Measurements from ENCODE around the gene ST6GALNAC2.

The ST6GALNAC2 gene

DNA sequence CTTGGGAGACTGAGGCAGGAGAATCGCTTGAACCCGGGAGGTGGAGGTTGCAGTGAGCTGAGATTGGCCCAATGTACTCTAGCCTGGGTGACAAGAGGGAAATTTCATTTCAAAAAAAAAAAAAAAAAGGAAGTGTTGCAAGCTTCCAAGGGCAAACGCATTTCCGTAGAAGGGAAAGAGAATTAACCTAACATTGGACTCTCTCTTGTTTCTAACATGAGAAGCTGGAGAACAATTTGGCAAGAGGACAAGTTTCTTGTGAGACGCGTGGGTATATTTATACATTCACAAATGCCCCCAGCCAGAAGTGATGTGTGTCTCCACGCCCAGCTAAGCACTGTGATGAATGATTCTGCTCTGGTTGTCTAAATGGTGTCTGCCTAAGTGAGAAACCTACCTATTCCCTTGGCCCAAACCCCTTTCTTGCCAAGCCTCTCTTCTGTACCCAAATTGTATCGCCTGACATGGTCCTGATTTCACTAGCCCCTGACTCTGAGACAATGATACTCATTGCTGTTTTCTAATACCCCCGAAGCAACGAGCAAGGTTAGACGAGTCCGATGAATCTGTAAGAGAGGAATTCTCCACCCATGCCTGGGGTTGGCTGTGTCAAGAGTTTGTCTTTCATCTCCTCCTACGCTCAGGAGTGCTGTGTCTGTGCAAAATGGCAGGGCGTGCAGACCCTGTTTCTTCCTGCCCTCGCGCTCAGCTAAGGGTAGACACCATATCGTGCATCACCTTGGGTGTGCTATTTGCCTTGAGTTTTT is 14.2 kb upstream of the ST6GALNAC2 start:
- no peak for DNase-seq

DNA sequence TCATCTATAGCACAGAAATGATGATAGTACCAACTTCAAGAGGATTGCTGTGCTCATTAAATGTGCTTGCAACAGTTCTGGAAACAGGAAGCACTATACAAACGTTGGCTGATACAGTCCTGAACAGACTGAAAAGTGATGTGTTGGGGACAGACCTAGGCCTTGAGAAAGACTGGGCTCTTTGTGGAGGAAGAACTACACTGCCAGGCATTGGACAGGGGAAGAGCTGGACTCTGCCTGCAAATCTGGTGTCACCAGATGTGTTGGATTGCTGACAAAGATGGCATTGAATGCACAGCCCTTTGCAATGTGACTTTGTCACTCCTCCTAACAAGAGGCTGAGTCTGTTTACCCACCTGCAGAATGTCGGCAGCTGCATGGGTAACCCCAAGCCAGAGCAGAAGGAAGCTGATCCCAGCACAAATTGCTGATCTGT is 12.4 kb upstream of the ST6GALNAC2 start:
- DNase-seq = no peak

DNA sequence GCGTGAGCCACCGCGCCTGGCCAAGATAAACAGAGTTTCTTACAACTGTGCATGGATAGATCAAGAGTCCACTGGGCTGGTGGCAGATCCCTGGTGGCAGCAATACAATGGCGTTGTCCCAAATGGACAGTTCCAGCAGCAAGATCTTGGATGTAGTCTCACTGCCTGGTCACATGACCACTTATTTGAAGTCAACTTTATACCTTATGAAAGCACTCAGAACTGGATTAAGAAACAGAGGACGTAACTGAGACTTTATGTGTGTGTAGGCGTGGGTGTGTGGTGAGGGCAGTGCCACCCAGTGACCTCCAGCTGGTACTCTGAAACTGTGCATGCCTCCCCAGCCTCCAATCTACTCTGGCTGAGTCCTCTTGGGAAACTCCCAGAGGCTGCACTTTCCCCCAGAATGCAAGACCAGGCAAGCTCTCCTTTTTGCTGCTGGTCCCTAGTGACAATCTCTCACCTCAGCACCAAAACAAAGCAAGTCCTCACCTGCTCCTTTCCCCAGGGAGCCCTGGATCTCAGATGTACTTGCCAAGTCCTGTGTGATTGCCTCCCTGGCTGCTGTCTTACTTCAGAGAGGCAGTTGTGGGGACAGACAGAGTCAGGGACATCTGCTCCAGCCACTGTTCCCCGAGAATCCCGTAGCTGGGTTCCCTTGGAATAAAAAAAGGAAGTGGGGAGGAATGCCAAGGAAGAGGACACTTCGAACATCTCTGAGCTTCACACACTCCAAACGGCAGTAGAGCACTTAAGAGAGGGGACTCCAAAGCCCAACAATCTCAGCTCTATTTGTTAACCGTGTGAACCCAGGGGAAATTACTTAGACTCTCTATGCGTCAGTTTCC is 11.7 kb upstream of the ST6GALNAC2 start:
- DNase-seq = no peak

DNA sequence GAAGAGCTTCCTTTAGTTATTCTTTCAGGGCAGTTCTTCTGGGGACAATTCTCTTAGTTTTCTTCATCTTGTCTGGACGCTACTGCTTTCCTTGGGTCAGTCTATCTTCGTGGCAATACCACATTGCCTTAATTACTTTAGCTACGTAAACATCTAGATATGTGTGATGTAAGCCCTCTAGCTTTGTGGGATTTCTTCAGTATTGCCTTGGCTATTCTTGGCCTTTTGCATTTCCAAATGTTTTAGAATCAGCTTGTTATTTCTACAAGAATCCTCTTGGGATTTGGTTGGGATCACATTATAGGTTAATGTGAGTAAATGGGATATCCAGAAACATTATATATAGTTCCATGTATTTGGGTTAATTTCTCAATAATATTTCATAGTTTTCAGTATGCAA is 9.0 kb upstream of the ST6GALNAC2 start:
- no peak for DNase-seq

DNA sequence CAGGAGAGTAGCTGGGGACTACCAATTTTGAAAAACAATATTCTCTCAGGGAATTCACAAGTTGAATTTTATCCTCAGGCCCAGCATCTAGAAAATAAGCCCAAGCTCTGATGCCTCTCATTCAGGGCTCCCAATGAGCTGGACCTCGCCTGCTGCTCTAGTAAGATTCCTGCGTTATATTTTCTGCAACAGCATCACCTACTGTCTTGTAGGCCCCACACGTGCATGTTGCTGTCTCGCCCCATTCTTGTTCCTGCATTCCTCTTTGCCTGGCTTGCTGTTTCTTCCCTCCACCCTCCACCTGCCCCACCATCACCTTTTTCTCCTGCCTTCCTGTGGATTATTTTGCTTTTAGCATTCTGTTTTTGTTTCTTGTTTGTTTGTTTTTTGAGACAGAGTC is 8.3 kb upstream of the ST6GALNAC2 start:
- DNase-seq = no peak

DNA sequence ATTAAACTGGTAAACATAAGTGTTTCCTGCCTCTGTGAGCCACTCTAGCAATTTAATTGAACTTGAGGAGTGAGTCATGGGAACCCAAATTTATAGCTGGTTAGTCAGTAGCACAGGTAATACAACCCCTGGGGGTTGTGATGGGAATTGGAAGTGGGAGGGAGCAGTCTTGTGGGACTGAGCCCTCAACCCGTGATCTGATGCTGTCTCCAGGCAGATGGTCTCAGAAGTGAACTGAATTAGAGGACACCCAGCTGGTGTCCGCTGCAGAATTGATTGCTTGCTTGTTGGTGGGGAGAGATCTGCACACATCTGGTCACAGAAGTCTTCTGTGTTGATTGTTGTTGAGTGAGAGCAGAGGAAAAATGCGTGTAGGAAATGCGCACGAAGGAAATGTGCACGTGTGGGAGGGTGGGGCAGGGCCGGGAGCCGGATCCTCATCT is 7.7 kb upstream of the ST6GALNAC2 start:
- DNase-seq = no peak

DNA sequence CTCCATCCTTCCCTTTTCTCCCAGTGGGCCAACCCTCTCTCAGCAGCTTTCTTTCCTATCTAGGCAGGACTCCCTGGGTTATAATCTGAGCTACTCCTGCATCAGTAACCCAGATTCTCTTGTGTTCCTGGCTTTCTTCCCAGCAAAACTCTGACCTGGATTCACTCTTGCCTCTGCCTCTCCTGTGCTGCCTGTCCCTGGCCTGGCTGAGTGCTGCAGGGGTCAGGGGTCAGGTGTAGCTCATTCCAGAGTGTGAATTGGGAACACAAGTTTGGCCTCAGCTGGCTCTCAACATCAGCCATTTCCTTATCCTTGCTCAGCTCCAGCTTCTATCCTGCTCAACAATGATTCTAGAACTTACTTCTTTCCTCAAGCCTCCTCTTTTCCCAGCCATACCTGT is 2.5 kb upstream of the ST6GALNAC2 start:
- DNase-seq = no peak

DNA sequence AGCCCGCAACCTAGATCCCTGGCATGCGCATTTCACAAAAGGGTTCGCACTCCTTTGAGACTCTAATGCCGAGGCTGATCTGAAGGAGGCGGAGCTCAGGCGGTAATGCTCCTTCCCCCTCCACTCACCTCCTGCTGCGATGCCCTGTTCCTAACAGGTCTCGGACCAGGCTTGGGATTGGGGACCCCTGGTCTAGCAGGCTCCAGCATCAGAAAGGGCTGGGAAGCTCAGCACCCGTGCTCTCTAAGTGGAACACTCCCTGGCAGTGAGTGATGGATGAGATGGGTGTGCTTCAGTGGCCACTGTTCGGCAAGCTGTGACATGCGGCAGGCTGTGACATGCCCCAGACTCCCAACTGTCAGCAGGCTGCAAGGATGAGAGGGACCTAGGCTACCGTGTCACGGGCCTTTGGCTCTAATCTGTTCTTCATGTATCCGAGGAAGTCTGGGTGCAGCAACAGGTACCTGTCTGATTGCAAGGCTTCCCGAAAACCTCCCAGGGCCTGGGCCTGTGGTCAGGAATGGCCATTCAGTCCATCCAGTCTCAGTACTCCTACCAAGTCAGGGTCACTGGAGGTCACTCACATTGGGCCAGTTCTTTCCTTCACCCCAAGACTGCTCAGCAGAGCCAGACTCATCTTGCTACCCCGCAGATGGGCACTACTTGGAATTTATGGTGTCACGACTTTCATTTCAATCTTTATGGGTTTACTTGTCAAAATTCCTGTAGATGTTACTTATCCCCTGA is 1.3 kb upstream of the ST6GALNAC2 start:
- DNase-seq = no peak

DNA sequence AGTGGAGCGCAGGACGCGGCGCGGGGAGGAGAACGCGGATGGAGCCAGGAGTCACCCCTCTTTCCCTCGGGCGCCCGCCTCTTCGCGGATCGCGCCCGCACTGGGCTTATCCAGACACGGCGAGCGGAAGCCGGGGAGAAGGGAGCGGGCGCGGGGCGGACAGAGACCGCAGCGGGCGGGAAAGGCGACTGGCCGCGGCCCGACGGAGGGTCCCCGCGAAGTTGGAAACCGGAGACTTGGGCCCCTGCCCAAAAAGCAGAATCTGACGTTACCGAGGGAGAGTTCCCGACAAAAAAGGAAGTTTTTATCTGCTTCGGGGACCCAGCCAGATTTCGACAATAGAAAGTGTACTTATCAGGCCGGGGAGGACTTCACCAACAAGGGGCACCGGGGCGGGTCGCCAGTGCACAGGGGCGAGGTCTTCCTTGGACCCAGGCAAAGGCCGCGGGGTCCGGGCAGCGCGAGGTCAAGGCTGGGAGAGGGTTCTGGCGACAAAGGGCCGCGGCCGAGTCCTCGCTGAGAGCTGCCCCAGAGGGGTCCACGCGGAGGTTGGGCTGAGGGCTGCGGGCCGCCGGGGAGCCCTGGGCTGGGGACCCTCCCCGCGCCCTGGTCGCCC is 519 bp downstream of the ST6GALNAC2 start:
- no peak for DNase-seq

DNA sequence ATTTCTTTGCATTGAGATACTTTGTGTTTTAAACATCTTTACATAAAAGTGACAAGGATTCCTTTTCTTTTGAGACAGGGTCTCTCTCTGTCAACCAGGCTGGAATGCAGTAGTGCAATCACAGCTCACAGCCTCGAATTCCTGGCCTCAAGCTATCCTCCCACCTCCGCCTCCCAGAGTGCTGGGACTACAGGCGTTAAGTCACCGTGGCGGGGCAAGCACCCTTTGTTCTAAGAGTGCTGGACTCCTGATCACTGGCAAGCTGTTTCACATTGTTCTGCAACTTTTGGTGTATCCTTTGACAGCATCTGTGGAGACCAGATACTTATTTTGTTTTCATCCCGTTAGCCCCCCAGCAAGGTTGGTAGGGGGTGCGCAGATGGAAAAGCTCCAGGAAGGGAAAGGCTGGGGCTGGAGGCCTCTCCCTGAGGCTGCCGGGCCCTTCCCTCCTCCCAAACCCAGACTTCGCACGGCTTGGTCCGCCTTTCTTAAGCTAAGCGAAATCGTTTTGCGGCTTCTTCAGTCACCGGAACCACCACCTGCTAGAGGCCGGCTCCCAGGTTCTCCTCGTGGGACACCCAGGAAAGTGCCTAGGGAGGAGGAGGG is 1.1 kb downstream of the ST6GALNAC2 start:
- no peak for DNase-seq

DNA sequence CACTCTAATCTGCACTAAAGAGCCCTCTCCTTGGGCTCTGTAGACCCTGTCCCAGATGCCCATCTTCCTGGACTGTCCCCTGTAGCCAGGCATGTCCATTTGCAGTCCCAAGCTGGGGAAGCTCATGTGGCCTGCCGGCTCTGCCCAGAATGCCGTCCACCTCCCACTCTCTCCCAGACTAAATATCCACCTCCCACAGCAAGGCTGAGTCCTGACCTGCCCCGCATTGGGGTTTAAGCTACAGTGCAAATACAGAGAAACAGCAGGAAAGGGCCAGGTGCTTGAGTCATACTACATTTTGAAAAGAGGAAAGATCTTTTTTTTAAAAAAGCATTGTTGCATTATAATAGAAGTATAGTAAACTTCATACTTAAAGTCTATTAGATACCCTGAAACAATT is 3.0 kb downstream of the ST6GALNAC2 start:
- DNase-seq = no peak

DNA sequence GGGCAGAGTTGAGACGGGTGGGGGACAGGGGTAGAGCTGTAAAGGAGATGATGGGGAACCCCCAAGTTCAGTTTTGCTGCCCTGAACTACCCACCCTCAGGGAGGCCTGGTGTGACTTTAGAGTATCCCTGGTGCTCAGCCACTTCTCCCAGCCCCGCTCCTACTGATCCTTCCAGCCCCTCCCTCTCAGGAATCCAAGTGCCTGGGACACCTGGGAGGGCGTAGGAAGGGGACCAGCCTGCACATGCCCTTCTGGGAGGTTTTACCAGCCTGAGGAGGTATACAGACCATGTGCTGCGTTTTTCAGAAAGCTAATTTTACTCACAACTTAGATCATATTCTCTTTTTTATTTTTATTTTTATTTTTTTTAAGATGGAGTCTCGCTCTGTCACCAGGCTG is 4.1 kb downstream of the ST6GALNAC2 start:
- no peak for DNase-seq

DNA sequence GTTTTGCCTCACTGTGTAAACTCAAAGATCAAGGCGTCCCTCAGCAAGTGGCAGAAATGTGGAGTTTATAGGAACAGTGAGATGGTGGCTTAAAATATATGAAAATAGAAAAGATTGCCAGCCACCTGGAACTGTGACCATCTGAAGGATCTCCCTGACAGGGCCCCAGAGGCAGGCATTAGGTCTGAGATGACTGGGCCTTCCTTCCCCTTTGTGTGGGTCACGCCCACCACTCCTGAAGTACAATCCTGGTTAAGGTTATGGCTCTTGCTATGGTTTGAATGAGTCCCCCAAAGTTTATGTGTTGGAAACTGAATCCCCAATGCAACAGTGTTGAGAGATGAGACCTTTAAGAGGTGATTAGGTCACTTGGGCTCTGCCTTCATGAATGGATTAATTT is 6.4 kb downstream of the ST6GALNAC2 start:
- DNase-seq = no peak

DNA sequence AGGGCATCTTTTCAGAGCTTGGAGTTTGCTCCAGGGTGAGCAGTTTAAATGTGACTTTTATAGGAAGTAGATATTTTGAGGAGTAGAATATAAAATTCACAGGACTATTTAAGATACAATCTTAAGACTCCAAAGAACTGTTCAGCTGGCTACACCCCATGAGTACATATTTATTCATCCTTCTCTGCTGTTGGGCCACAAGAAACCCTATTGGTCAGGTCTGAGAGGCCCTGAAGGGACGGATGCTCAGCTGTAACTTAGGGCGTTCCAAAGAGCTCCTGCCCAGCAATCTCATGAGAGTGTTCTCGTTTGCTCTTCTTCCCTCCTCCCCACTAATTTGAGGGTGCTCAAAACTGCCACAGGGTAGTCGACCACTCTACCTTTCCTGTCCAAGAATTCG is 7.3 kb downstream of the ST6GALNAC2 start:
- no peak for DNase-seq

DNA sequence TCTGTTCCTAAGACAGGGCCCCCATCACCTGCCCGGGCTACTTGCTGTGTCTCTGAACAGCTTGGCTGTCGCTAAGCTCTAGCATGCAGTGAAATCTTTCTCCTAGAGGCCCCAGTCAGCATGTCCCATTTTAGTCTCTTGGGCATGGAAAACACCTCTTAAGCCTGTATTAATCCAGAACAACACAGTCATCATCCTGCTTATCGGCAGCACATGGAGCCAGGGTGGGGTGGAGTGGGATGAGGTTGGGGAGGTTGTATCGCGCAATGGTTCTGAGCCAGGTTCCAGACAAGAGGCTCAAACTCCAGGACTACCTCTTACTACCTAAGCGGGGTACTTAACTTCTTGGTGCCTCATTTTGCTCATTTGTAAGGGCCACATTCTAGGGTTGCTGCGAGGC is 7.8 kb downstream of the ST6GALNAC2 start:
- DNase-seq = no peak

DNA sequence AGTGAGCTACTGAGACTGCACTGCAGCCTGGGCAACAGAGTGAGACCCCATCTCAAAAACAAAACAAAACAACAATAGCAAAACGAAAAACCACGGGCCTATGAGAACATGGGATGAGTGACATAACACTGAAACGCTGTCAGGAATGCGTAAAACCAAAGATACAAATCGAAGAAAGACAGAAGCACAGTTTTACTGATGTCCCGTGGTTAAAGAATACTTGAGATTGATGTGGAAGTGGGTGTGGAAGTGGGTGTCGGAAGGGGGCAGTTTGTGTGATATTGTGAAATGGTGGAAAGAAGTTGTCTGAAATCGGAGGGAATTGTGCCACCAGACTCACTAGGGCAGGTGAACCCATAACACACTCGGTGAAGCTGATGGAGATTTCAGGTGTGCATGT is 9.5 kb downstream of the ST6GALNAC2 start:
- no peak for DNase-seq

DNA sequence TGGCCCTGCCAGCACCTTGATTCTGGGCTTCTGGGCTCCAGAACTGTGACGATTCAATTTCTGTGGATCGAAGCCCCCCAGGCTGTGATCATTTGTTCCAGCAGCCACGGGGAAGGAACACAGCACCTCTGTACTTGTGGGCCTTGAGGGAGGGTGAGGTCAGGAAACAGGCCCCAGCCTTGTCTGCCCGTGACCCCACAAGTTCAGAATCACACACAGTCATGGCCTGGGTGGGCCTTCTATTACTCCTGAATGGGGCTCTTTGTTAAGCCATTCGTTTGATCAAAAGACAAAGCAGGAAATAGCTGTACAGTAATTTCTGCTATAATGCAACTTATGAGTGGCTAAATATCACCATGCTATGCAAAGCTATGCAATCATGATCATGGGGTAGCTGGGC is 10.1 kb downstream of the ST6GALNAC2 start:
- no peak for DNase-seq

DNA sequence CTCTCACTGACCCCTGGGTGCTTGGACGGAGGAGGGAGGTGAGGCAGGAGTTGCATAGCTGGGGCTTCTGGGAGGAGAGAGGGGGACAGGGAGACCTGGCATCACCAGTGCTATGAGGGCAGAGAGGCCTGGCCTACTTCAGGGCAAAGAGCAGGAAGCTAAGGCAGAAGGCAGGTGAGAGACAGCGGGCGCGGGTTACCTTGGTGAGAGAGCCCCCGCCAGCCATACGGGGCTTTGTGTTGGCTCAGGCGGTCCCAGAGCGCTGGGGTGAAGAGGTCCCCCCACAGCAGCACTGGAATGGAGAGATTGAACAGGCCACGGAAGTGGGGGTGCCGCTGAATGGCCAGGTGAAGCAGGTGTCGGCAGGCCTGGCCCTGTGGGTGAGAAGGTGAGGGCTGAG is 11.5 kb downstream of the ST6GALNAC2 start:
- DNase-seq = no peak

DNA sequence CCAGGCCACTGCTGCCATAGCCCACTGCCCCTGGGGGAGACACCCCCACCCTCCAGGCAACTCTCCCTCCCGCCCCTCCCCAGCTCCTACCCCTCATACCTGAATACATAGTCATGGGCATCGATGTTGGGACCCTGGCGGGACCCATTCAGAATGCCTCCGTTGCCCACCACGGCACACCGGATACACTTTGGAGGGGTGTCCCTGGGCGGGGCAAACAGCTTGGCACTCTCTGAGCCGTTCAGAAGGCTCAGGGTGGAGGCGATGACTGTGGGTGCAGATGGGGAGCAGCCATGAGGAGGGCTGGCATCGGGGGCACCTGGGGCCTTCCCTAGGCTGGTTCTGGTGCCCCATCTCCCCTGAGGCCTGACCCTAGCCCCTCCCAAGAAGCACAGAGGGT is 12.6 kb downstream of the ST6GALNAC2 start:
- no peak for DNase-seq

DNA sequence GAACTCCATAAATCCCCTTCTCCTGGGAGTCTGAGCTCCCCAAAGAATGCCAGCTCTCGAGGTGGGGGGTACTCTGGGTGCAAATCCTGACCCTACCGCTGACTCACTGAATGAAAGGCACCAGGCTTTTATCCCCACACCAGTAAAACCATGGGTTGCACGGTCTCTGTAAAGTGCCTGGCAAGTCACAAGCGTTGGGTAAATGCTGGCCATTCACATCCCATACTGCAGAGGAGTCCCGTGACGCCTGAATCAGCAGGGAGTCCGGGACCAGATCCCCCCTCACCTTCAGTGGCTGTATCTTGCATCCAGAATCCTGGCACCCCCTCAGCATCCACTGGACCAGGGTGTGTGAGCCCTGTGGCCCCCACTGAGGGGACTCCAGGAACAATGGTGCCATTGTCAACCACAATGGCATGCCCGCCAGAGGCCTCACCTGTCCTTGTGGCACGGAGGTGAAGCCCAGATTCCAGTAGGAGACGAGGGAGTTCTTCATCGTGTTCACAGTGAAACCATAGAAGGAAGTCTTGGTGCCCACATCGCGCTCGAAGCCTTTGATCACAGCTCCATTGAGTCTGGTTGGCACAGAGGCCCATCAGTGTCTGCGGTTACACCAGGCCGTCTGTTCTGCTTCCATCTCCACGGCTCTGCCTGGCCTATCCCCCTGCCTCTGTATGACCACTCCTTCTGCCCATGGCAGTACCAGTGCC is 13.3 kb downstream of the ST6GALNAC2 start:
- no peak for DNase-seq

DNA sequence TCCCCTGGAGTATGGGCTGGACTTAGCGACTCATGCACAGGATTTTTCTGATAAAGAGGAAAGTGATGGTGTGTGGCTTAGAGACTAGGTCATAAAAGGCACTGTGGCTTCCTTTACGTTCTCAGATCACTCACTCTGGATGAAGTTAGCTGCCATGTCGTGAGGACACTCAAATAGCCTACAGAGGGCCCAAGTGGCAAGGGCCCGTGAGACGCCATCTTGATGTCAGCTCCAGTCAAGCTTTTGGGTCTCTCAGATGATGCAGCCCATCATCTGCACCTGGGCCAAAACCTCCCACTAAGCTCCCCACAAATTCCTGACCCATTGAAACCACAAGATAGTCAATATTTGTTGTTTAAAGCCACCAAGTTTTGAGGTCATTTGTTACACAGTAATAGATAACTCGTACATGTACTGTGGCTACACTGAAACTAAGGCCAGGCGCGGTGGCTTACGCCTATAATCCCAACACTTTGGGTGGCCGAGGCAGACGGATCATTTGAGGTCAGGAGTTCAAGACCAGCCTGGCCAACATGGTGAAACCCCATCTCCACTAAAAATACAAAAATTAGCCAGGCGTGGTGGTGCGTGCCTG is 14.7 kb downstream of the ST6GALNAC2 start:
- no peak for DNase-seq

DNA sequence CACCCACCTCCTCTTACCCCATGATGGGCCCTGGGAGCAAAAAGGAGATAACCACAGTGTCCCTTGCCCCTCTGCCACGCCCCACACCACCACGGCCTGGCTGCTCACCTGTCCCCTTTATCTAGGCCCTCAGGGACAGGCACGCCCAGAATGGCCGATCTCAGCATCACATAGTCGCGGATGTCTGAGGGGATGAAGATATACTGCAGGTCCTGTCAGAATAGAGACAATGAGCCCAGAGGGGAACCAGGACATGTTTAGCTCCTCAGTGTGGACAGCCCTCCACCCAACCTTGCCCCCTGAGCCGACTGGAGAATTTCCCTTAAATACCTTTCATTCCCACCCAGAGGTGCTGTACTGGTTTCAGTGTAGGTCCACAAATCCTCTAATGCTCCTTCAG is 15.2 kb downstream of the ST6GALNAC2 start:
- no peak for DNase-seq
